Large intestine (tissue), 12 donors: ENCODE results near the gene CCDC148. TPM values are rescaled to one million over a fixed set of nuclear protein-coding genes. Genes with fewer than 3 reads are reported as not detected.

Source experiments
- DNase-seq, 2 donors: peaks; one replicate each; pipeline versions ENCODE4 v3.0.0 to v3.0.0-alpha.2; 2013
- H3K27ac ChIP-seq: one replicate; pipeline ENCODE4 v1.5.1; 2013; ENCODE audit warnings: low read length
- H3K27me3 ChIP-seq: 2 replicates; pipeline ENCODE4 v1.6.1; 2013; ENCODE audit warnings: low read length; ENCODE audit not compliant: control insufficient read depth, insufficient read depth
- H3K36me3 ChIP-seq: 2 replicates; pipeline ENCODE4 v1.6.1; 2013; ENCODE audit warnings: low read length; ENCODE audit not compliant: control insufficient read depth, insufficient read depth
- H3K4me1 ChIP-seq: one replicate; pipeline ENCODE4 v1.6.1; 2013; ENCODE audit warnings: low read length; ENCODE audit not compliant: control insufficient read depth, insufficient read depth
- H3K4me3 ChIP-seq: one replicate; pipeline ENCODE4 v1.5.1; 2013; ENCODE audit warnings: low read length
- H3K9me3 ChIP-seq: one replicate; pipeline ENCODE4 v1.6.1; 2013; ENCODE audit warnings: mild to moderate bottlenecking, low read depth, low read length, moderate library complexity; ENCODE audit not compliant: control insufficient read depth
- WGBS: methylation state at CpG from one replicate; pipeline ENCODE4 v1.1.5; 2013; ENCODE audit warnings: low lambda C conversion rate; ENCODE audit not compliant: insufficient coverage; 5-methylcytosine and 5-hydroxymethylcytosine counted together
- long read RNA-seq, 11 donors: transcript quantifications; one replicate each; lab custom pipeline, GENCODE V29; 2026
- polyA plus RNA-seq: library from polyadenylated mRNA; unstranded; fragments of 120-200 nt; gene quantifications from one replicate; pipeline ENCODE4 v1.2.1, GENCODE V29; 2013

The CCDC148 gene
- 0.61 TPM for polyA plus RNA-seq
- long read RNA-seq, donor 1 = 0 reads
- long read RNA-seq, donor 2 = 0 reads
- long read RNA-seq, donor 3 = 0 reads
- long read RNA-seq, donor 4 = 0 reads
- long read RNA-seq, donor 5 = 0 reads
- long read RNA-seq, donor 6 = 0 reads
- long read RNA-seq, donor 7 = 0 reads
- long read RNA-seq, donor 8 = 0 reads
- long read RNA-seq, donor 9 = 0 reads
- long read RNA-seq, donor 10 = 0 reads
- long read RNA-seq, donor 11 = 0 reads

DNA sequence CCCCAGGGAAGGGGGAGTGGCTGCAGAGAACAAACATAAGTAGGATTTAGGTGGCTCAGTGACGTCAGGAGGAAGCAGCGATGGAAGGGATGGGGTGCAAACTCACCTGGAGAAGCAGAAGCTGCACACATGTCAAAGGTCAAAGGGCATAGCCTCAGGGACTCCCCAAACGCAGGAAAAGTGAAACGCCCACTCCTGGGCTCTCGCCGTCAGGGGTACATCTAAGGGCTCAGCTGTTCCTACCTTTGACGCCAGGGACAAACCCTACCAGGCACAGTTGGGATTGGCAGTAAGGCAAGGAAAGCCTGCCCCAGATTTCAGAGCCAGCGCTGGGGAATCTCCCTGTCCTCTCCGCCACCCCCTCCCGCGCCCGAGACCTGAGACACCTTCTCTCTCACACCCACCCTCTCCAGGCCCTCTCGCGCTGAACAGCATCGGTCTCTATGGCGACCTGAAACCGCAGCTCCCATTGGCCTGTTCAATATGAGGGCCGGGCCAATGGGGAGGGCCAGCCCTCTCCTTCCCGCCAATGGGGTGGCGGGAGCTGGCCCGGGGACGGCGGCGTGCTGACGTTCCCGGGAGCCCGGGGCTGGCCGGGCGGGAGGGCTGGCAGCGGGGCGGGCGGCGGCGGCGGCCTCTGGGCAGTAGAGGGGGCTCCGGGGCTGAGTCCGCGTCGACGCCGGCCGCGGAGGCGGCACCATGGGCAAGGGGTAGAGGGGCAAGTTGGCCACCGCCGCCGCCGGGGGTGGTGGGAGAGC lies at the start of gene CCDC148, which contains the start of gene PKP4:
Gene CCDC148 (minus strand): TSS at position 445 of the 758 bp plus-strand sequence. CDS start 314 bp downstream, at position 131.
Gene PKP4 (plus strand): TSS at position 644 of the 758 bp plus-strand sequence. CDS start 76,233 bp downstream, outside the sequence.
- peaks cover 8% of the 10 kb centered on the region for H3K4me1 ChIP-seq
- H3K36me3 ChIP-seq = no peaks in the 10 kb centered on the region
- H3K9me3 ChIP-seq = peaks cover 2% of the 10 kb centered on the region
- H3K4me3 ChIP-seq = peak within 1 kb of the TSS; percentile 90
- peak within 1 kb of the TSS; percentile 98 for H3K27ac ChIP-seq
- no peaks in the 10 kb centered on the region for H3K27me3 ChIP-seq
- WGBS = no CpG with 5 or more reads among the region's 48 CpGs
- DNase-seq = peak; percentile 92 to 95

DNA sequence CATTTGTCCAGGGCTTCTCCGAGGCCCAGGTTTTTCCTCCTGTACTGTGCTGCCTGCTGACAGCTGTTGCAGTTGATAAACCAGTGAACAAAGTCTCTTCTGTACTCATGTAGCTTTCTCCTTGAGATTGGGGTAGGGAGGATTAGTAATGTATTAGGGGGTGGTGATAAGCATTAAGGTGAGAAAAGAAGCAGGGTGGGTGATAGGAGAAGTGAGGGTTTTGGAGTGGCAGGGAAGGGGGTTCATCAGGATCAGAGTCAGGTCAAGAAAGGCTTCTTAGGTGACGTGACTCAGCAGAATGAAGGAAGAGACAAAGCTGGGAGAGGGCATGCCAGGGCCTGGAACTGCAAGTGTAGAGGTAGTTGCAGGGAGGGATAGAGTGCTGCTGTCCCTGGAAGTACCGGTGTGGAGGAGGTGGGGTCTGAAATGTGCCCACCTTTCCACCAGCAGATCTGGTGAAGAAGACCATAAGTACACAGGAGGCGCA lies 48.9 kb upstream of the CCDC148 start:
- Histone ChIP-seq H3K4me1 (peaks cover 10% of the 10 kb centered on the region), H3K4me3 (no peak overlapping the region), H3K9me3 (no peaks in the 10 kb centered on the region), H3K36me3 (peaks cover 4% of the 10 kb centered on the region), H3K27ac (peak overlapping the region; percentile 31), H3K27me3 (no peaks in the 10 kb centered on the region)
- peak; percentile 39 to 74 for DNase-seq
- WGBS = 40% methylated on average over 1 of the region's 4 CpGs

DNA sequence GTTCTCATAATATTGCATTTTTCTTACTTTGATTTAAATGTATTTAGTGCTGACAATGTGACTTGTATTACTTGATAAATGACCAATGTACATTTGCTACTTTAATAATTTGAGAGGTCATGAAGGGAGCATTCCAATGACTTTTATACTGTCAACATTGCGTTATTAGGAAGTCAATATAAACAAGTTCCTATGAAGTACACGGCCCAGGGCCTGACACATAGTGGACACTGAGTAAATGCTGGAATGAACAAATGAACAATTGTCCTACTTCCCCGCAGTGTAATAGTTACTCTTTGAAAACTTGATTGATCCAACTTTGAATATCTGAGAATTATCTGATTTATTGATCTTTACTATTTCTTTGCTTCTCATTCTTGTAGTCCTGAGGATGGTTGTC lies 47.5 kb upstream of the CCDC148 start:
- Histone ChIP-seq H3K4me1 (peaks cover 10% of the 10 kb centered on the region), H3K27ac (no peak overlapping the region), H3K36me3 (peaks cover 4% of the 10 kb centered on the region), H3K4me3 (no peak overlapping the region), H3K27me3 (no peaks in the 10 kb centered on the region), H3K9me3 (no peaks in the 10 kb centered on the region)
- DNase-seq = no peak
- WGBS = 100% methylated on average over 1 of the region's 3 CpGs

DNA sequence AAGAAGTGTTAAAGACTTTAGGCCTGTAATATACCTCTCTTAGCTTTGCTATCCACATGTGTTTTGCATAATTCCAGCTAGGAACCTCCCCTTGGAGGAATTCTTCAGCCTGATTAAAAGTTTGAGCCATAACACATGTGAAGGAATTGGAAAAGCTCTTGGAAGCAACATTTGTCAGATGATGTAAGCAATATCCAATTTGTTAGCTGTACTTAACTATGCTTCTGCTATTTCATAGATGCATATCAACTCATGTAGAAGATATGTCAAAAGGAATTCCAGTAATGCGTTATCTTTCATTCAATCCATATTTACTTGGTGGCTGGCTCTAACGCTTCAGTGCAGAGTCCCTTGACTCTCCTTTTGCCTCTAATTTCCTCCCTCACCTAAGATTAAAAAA lies 46.4 kb upstream of the CCDC148 start:
- H3K27ac ChIP-seq = no peak overlapping the region
- H3K36me3 ChIP-seq = peaks cover 4% of the 10 kb centered on the region
- no CpG with 5 or more reads among the region's 2 CpGs for WGBS
- no peaks in the 10 kb centered on the region for H3K9me3 ChIP-seq
- H3K27me3 ChIP-seq = no peaks in the 10 kb centered on the region
- DNase-seq = no peak
- H3K4me1 ChIP-seq = peaks cover 10% of the 10 kb centered on the region
- H3K4me3 ChIP-seq = no peak overlapping the region

DNA sequence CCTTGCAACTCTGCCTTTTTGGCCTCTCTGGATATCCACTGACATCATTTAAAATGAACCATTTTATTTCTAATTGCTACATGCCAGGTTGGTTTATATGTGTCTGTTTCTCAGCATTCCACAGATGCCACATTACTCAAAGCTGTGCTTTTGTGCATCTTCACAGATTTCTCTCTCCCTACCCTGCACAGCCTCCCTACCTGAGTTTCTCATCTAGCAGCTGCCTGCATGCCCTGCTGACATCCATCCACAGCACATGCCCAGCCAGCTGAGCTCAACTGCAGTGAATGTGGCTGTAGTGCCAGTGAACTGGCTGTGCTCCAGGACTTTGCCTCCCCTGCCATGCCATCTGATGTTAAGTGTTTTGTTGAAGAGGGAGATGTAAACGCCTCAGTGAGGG lies 44.7 kb upstream of the CCDC148 start:
- no CpG with 5 or more reads among the region's 1 CpG for WGBS
- Histone ChIP-seq H3K27ac (no peak overlapping the region), H3K9me3 (no peaks in the 10 kb centered on the region), H3K27me3 (no peaks in the 10 kb centered on the region), H3K4me1 (peaks cover 18% of the 10 kb centered on the region), H3K4me3 (no peak overlapping the region), H3K36me3 (peaks cover 4% of the 10 kb centered on the region)
- DNase-seq = no peak

DNA sequence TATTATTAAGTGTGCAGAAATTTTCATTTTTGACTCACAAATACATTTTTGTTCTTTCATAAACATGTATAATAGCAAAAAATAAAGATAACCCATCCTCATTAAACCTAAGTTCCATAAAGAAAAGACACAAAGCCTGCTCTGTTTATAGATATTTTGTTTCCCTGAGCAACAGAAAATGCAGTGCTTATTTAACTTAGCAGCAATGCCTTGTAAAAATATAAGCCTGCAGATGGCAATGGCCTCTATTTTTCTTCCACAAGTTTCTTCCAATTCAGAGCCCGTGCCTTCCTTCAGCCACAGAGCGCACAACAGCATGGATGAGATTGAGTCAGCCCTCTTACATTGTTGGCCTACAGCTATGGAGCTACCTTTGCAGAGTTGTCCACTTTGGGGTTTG lies 43.8 kb upstream of the CCDC148 start:
- no peak for DNase-seq
- peaks cover 2% of the 10 kb centered on the region for H3K36me3 ChIP-seq
- H3K4me1 ChIP-seq = peaks cover 18% of the 10 kb centered on the region
- no peaks in the 10 kb centered on the region for H3K9me3 ChIP-seq
- H3K27me3 ChIP-seq = no peaks in the 10 kb centered on the region
- no CpG with 5 or more reads among the region's 2 CpGs for WGBS
- no peak overlapping the region for H3K4me3 ChIP-seq
- H3K27ac ChIP-seq = no peak overlapping the region

DNA sequence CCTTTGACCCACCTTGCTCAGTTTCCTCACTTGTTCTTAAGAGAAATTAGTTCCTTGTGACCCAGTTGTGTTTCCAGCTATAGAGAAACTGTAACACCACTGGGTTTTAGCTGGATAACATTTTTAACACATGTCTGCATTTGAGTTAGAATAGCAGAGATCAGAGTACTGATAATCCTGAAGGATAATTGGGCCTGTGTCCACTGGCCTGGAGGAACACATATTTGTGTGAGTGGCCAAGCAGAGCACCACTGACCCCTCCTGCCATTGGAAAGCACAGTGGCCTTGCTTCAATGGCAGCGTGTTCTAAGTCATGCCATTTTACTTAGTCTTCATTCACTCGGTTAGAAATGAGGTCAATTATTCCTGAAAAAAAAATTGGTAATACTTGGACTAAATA lies 42.8 kb upstream of the CCDC148 start:
- H3K36me3 ChIP-seq = peaks cover 2% of the 10 kb centered on the region
- no CpG with 5 or more reads among the region's 2 CpGs for WGBS
- peaks cover 14% of the 10 kb centered on the region for H3K4me1 ChIP-seq
- no peaks in the 10 kb centered on the region for H3K9me3 ChIP-seq
- no peak overlapping the region for H3K4me3 ChIP-seq
- no peak for DNase-seq
- no peak overlapping the region for H3K27ac ChIP-seq
- H3K27me3 ChIP-seq = no peaks in the 10 kb centered on the region

DNA sequence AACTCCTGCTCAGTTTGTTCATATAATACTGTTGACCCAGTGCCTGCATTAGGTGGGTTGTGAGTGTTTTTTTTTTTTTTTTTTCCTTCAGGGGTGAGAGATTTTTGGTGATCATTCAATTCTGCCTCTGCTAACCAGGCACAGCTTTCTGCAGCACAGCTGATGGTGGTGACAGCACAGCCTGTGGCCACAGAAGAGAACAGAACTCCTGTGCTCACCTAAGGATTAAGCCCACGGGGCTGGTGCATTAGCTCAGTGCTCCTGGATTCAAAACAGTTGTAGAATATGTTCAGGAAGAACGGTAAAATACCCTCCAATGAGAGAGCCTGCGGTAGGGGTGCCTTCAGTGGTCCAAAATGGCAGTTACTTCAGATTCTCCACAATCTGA lies 42.2 kb upstream of the CCDC148 start:
- no peak overlapping the region for H3K4me3 ChIP-seq
- H3K4me1 ChIP-seq = peaks cover 14% of the 10 kb centered on the region
- H3K9me3 ChIP-seq = no peaks in the 10 kb centered on the region
- WGBS = no CpG with 5 or more reads among the region's 3 CpGs
- no peak overlapping the region for H3K27ac ChIP-seq
- no peaks in the 10 kb centered on the region for H3K27me3 ChIP-seq
- no peak for DNase-seq
- H3K36me3 ChIP-seq = peaks cover 2% of the 10 kb centered on the region

DNA sequence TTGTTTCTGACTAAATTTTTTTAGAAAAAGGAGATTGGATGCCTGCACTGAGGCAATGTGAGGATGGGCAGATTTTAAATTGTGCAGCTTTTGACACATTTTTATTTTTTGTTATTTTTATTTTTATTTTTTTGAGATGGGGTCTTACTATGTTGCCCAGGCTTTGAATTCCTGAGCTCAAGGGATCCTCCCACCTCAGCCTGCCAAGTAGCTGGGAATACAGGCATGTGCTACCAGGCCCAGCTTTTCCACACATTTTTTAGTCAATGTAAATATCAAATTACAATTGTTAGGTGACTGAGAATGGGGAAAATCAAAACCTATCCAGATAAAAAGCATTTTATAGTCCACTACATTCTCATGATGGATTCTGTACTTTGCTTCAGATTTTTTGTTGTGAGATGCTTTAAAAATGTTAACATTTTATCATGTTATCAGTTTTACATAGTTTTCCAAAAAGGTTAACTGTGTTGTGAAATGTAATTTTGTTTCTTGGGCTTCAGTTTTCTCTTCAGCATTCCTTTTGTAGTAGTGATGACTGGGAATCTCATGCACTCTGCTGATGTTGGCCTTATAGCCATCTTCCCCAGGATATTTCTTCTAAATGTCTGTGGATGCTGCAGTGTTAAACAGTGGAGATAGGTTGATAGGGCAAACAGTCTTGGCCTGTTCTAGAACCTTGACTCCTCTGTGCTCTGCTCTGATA lies 41.6 kb upstream of the CCDC148 start:
- Histone ChIP-seq H3K4me3 (no peak overlapping the region), H3K9me3 (no peaks in the 10 kb centered on the region), H3K27me3 (no peaks in the 10 kb centered on the region), H3K27ac (no peak overlapping the region), H3K36me3 (peaks cover 2% of the 10 kb centered on the region), H3K4me1 (peaks cover 14% of the 10 kb centered on the region)
- no peak for DNase-seq

DNA sequence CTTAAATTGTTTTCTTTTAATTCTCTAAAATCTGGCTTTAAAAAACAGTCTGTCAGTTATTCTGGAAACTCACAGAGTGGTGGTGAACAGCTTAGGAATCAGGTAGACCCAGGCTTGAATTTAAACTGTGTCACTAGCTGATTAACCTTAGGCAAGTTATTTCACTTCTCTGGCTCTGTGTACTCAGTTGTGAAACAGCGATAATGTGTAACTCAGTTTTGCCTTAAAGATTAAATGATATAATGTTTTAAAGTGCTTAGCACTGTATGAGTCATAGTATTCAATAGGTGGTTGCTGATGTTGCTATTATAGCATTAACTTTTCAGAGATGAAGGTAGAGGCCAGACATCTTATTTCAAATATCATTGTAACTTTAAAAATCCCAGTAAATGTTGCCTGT lies 40.9 kb upstream of the CCDC148 start:
- WGBS = no CpG with 5 or more reads among the region's 1 CpG
- H3K36me3 ChIP-seq = peaks cover 2% of the 10 kb centered on the region
- no peaks in the 10 kb centered on the region for H3K9me3 ChIP-seq
- H3K4me1 ChIP-seq = peaks cover 14% of the 10 kb centered on the region
- DNase-seq = peak; percentile 24 to 49
- H3K27ac ChIP-seq = no peak overlapping the region
- H3K4me3 ChIP-seq = no peak overlapping the region
- no peaks in the 10 kb centered on the region for H3K27me3 ChIP-seq
